Nephron progenitor cell (in vitro differentiated cells): Measurements from ENCODE around the gene DTD1.

Experiments
- DNase-seq: peaks from one replicate; pipeline ENCODE4 v3.0.0; 2021
- H3K27ac Mint-ChIP-seq: 2 replicates; pipeline ENCODE4 v1.8.0; 2021; ENCODE audit warnings: mild to moderate bottlenecking, moderate library complexity, mixed read lengths
- H3K27me3 Mint-ChIP-seq: 2 replicates; pipeline ENCODE4 v1.8.0; 2021; ENCODE audit warnings: mild to moderate bottlenecking, low read depth, mixed read lengths; ENCODE audit not compliant: poor library complexity
- H3K36me3 Mint-ChIP-seq: 2 replicates; pipeline ENCODE4 v1.8.0; 2021; ENCODE audit warnings: low read depth, mixed read lengths
- H3K4me1 Mint-ChIP-seq: 2 replicates; pipeline ENCODE4 v1.8.0; 2021; ENCODE audit warnings: mixed read lengths
- H3K4me3 Mint-ChIP-seq: 2 replicates; pipeline ENCODE4 v1.8.0; 2021; ENCODE audit warnings: mild to moderate bottlenecking, moderate library complexity, mixed read lengths
- H3K9me3 Mint-ChIP-seq: 2 replicates; pipeline ENCODE4 v1.8.0; 2021; ENCODE audit warnings: mild to moderate bottlenecking, moderate library complexity, mixed read lengths
- CTCF ChIP-seq: fragments of 200-600 bp; sonication (generic); IDR thresholded peaks from 2 replicates; pipeline ENCODE4 v1.5.0; 2021; ENCODE audit warnings: antibody characterized with exemption

Gene DTD1

GRCh38 chr20:18553746-18554145, 34.1 kb upstream of the DTD1 start:
- Mint-ChIP-seq H3K27me3 (no peaks in the 10 kb centered on the region), H3K9me3 (no peaks in the 10 kb centered on the region), H3K4me1 (no peaks in the 10 kb centered on the region), H3K27ac (no peak overlapping the region), H3K36me3 (peaks cover 74% of the 10 kb centered on the region), H3K4me3 (no peak overlapping the region)
- TF ChIP-seq CTCF: no peak
- DNase-seq: no peak

GRCh38 chr20:18566892-18567738, 20.7 kb upstream of the DTD1 start, which contains the start of gene SMIM26:
TSS of gene SMIM26 (plus strand) at chr20:18567432. CDS start at chr20:18567479, 47 bp downstream.
- Mint-ChIP-seq H3K4me3 (peak within 1 kb of the TSS; percentile 92), H3K9me3 (no peaks in the 10 kb centered on the region), H3K4me1 (peaks cover 26% of the 10 kb centered on the region), H3K36me3 (peaks cover 40% of the 10 kb centered on the region), H3K27ac (peak within 1 kb of the TSS; percentile 85), H3K27me3 (peaks cover 7% of the 10 kb centered on the region)
- DNase-seq: peak; percentile 83
- TF ChIP-seq CTCF: no peak

- H3K9me3 Mint-ChIP-seq: no peaks in the 10 kb centered on the region
- peaks cover 26% of the 10 kb centered on the region for H3K4me1 Mint-ChIP-seq
- DNase-seq: no peak
- no peak for TF ChIP-seq CTCF
- peak overlapping the region; percentile 92 for H3K4me3 Mint-ChIP-seq
- peaks cover 40% of the 10 kb centered on the region for H3K36me3 Mint-ChIP-seq
- peaks cover 7% of the 10 kb centered on the region for H3K27me3 Mint-ChIP-seq
- H3K27ac Mint-ChIP-seq: peak overlapping the region; percentile 85
Measured at GRCh38 chr20:18567739-18568091, 20.1 kb upstream of the DTD1 start.

- H3K9me3 Mint-ChIP-seq: no peaks in the 10 kb centered on the region
- no peak overlapping the region for H3K4me3 Mint-ChIP-seq
- peaks cover 3% of the 10 kb centered on the region for H3K27me3 Mint-ChIP-seq
- no peak overlapping the region for H3K27ac Mint-ChIP-seq
- H3K36me3 Mint-ChIP-seq: peaks cover 34% of the 10 kb centered on the region
- no peak for DNase-seq
- H3K4me1 Mint-ChIP-seq: peaks cover 26% of the 10 kb centered on the region
- no peak for TF ChIP-seq CTCF
Measured at GRCh38 chr20:18571009-18571408, 16.8 kb upstream of the DTD1 start.

- DNase-seq: no peak
- H3K27ac Mint-ChIP-seq: no peak overlapping the region
- no peaks in the 10 kb centered on the region for H3K9me3 Mint-ChIP-seq
- no peak for TF ChIP-seq CTCF
- H3K4me3 Mint-ChIP-seq: peak overlapping the region; percentile 21
- H3K27me3 Mint-ChIP-seq: no peaks in the 10 kb centered on the region
- H3K4me1 Mint-ChIP-seq: peaks cover 22% of the 10 kb centered on the region
- peaks cover 34% of the 10 kb centered on the region for H3K36me3 Mint-ChIP-seq
Measured at GRCh38 chr20:18571578-18571977, 16.3 kb upstream of the DTD1 start.

- H3K27me3 Mint-ChIP-seq: peaks cover 10% of the 10 kb centered on the region
- no peaks in the 10 kb centered on the region for H3K36me3 Mint-ChIP-seq
- no peak overlapping the region for H3K4me3 Mint-ChIP-seq
- H3K27ac Mint-ChIP-seq: no peak overlapping the region
- no peak for TF ChIP-seq CTCF
- H3K9me3 Mint-ChIP-seq: no peaks in the 10 kb centered on the region
- DNase-seq: no peak
- H3K4me1 Mint-ChIP-seq: no peaks in the 10 kb centered on the region
Measured at GRCh38 chr20:18577942-18578341, 9.9 kb upstream of the DTD1 start.
